AML-193 (cell line): ENCODE measurements around the gene PDZD4.

Source experiments
- DNase-seq, 2 experiments: peaks; one replicate each; lab custom pipeline; 2025; lab: John Stamatoyannopoulos, UW

Gene PDZD4

GRCh38 chrX:153772316-153773217, 57.8 kb downstream of the PDZD4 start:
- no peak for DNase-seq

GRCh38 chrX:153771415-153772315, 58.7 kb downstream of the PDZD4 start:
- DNase-seq = no peak

GRCh38 chrX:153770601-153771414, 59.5 kb downstream of the PDZD4 start:
- DNase-seq = no peak

GRCh38 chrX:153769865-153770600, 60.3 kb downstream of the PDZD4 start:
- DNase-seq = no peak

GRCh38 chrX:153769158-153769864, 61.0 kb downstream of the PDZD4 start:
- no peak for DNase-seq

- DNase-seq = no peak
Observed at GRCh38 chrX:153768311-153769157, 61.8 kb downstream of the PDZD4 start.

GRCh38 chrX:153767674-153768055, 62.7 kb downstream of the PDZD4 start:
- no peak for DNase-seq

- no peak for DNase-seq
Observed at GRCh38 chrX:153766871-153767673, 63.3 kb downstream of the PDZD4 start.

GRCh38 chrX:153766098-153766817, 64.1 kb downstream of the PDZD4 start:
- DNase-seq = peak in 1 of 2 experiments; percentile 10

- no peak for DNase-seq
Observed at GRCh38 chrX:153765138-153766079, 64.9 kb downstream of the PDZD4 start.

- no peak for DNase-seq
Observed at GRCh38 chrX:153764786-153765137, 65.6 kb downstream of the PDZD4 start.

GRCh38 chrX:153763989-153764755, 66.2 kb downstream of the PDZD4 start, which contains the start of gene PLXNB3:
Gene PLXNB3 (plus strand): TSS chrX:153764249. CDS start chrX:153765536, 1,287 bp downstream.
- DNase-seq = peak; percentile 36 to 56

- DNase-seq = no peak
Observed at GRCh38 chrX:153763298-153763932, 66.9 kb downstream of the PDZD4 start.

- no peak for DNase-seq
Observed at GRCh38 chrX:153762626-153763173, 67.6 kb downstream of the PDZD4 start.

GRCh38 chrX:153761863-153762262, 68.5 kb downstream of the PDZD4 start:
- DNase-seq = no peak
